Esophagus muscularis mucosa (tissue), 4 donors: Measurements from ENCODE around the gene SPRED2.

Source experiments
- CTCF ChIP-seq, 3 experiments: fragments of 200-600 bp in 2 of 3; fragments of 450-650 bp in 1 of 3; sonication (generic) in 2 of 3; IDR thresholded peaks; one replicate each; pipeline ENCODE4 v1.5.1; 2017 to 2019; ENCODE audit warnings: antibody characterized with exemption in 3 of 3, mild to moderate bottlenecking in 2 of 3, moderate library complexity in 1 of 3
- EP300 ChIP-seq: sonication (generic); formaldehyde crosslinking; IDR thresholded peaks from one replicate; pipeline ENCODE4 v1.6.1; 2017; ENCODE audit warnings: antibody characterized with exemption
- POLR2AphosphoS5 ChIP-seq, 2 donors: sonication (generic); formaldehyde crosslinking; IDR thresholded peaks; one replicate each; pipeline ENCODE4 v1.6.1; 2017; ENCODE audit warnings: antibody characterized with exemption in 2 of 2

DNA sequence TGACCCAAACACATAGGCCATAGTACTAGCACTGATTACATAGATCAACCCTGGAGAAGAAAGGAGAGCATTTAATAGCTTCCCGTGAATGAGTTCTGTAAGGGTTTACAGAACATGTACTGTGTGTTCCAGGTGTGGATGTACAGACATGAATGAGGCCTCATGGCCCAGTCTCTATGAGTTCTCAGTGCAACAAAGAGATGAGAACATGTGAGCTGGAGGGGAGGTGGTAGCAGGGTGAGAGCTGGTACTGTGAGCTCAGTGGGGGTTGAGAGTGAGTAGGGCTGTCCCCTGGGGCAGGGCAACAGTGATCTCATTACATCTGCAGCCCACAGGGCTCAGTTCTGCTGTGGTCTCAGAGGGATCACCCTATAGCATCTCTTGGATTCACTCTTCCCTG, 42.6 kb upstream of the SPRED2 start:
- TF ChIP-seq EP300 (no peak), CTCF (IDR thresholded peaks at IDR 0.05) (no peak), POLR2AphosphoS5 (IDR thresholded peaks at IDR 0.05) (no peak)
